GM19324 (cell line): ENCODE measurements around the gene FFAR3.
"Not testable (repeated sequence)": the region's sequence is repeated elsewhere in the genome, so short reads cannot be mapped to it uniquely, and the experiment has no call there.

Source experiments
- ATAC-seq: cut with Tn5 transposase; IDR thresholded peaks from one replicate; pipeline ENCODE4 v1.9.1; 2021; ENCODE audit warnings: mild to moderate bottlenecking, moderate library complexity; ENCODE audit not compliant: unreplicated experiment, low FRiP score

The FFAR3 gene

GRCh38 chr19:35370722-35371121 lies 12.5 kb downstream of the FFAR3 start, which contains the start of gene GPR42:
Gene GPR42, plus strand, starts transcription at chr19:35371068. Its CDS starts 292 bp downstream, at chr19:35371360.
- no peak for ATAC-seq

DNA sequence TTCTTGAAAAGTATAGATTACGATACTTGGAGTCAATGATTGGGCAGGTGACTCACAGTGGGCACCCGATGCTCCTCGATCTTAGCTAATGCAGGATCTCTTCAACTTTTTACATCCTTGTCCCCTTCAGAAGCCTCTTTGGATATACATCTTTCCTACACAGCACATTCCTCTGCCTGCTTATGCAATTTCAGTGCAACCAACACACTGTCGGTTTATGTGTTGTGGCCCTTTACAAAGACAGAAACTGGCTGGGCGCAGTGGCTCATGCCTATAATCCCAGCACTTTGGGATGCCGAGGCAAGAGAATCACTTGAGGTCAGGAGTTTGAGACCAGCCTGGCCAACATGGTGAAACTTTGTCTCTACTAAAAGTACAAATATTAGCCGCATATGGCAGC lies 15.2 kb downstream of the FFAR3 start:
- ATAC-seq, result no peak

DNA sequence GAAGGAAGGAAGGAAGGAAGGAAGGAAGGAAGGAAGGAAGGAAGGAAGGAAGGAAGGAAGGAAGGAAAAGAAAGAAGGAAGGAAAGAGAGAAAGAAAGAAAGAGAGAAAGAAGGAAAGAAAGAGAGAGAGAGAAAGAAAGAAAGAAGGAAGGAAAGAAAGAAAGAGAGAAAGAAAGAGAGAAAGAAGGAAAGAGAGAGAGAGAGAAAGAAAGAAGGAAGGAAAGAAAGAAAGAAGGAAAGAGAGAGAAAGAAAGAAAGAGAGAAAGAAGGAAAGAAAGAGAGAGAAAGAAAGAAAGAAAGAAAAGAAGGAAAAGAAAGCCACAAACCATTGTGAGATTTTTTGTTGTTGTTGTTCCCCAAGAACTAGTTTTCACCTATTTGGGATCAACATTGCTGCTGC lies 15.8 kb downstream of the FFAR3 start:
- ATAC-seq, result not testable (repeated sequence)

DNA sequence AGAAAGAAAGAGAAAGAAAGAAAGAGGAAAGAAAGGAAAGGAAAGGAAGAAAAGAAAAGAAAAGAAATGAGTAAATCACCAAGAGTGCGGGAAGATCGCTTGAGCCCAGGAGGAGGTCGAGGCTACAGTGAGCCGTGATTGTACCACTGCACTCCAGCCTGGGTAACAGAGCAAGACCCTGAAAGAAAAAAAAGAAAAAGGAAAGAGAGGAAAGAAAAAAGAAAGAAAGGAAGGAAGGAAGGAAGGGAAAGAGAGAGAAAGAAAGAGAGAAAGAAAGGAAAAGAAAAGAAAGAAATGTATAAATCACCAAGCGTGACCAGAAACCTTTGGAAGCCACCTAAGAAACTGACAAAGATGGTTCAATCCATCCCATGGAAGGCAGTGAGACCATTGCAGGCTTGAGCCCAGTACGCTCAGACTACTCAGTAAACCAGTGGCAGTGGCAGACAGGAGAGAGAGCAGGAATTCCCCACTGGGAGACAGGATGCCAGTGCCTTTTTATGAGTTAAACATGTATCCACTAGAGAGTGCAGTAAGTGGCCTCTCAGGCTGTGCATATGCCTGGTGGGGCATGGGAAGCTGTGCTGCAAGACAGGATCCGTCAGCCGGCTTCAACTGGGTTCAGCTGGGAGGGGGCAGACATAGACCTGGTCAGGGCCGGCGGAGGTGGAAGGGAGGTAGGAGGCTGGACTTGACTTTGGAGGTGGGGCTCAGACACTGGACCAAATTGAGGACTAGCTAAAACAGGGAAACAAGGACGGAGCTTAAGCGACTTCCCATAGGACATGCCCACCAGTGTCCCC lies 17.4 kb downstream of the FFAR3 start:
- ATAC-seq, result no peak

- ATAC-seq, result no peak
Observed at GRCh38 chr19:35377656-35378055, 19.4 kb downstream of the FFAR3 start.

- no peak for ATAC-seq
Observed at GRCh38 chr19:35378356-35378755, 20.1 kb downstream of the FFAR3 start.

DNA sequence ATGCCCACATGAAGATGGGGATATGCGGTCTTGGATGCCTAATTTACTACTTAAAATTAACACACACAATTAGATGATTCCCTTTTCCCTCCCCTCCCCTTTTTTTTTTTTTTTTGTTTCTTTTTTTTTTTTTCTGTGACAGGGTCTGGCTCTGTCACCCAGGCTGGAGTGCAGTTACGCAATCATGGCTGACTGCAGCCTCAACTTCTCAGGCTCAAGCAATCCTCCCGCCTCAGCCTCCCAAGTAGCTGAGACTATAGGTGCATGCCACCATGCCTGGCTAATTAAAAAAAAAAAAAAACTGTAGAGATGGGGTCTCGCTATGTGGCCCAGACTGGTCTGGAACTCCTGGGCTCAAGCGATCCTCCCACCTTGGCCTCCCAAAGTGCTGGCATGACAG lies 21.3 kb downstream of the FFAR3 start:
- not testable (repeated sequence) for ATAC-seq

DNA sequence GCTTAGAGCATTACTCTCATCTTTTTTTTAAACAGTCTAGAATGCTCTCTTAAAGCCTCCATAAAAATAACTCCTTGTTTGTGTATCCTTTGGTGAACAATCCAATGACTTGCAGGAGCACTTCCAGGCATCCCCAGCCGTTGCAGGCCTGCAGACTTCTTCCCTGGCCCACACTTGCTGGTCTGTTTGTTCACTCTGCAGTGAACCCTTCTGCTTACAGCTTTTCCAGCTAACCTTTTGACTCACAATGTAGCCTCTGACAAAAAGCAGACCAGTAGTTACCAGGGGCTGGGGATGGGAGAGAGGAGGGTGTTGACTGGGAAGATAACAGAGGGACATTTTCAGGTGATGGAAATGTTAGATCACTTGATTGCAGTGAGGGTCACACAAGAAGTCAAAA lies 21.7 kb downstream of the FFAR3 start:
- ATAC-seq, result no peak

DNA sequence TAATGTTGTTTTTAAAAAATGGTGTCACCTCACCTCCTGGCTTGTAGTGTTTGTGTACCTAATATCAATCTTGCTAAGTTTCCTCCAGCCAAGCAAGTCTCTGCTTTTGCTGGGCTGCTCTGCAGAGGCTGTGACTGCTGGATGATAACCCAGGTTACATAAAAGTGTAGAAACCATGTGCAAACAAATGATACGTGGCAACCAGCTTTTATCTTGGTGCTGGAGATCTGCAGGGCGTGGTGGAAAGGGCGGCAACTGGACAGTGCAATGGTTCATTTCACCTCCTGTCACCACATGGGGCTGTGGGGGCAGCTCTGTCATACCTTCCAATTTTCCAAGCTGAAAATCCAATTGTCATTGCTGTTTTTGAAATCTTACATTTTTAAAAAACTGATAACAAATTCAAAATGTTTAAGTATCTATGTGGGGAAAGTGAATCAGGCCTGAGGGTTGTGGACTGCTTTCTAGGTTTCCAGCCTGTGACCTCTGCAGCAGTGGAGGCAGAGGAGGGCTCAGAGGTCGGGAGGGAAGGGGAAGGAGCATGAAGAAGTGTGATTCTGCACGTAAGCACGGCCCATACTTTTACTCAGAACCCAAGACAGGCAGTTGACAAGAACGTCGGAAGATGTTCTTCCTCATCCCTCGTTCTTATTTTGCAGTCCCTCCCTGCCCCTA lies 22.3 kb downstream of the FFAR3 start:
- ATAC-seq, result no peak

DNA sequence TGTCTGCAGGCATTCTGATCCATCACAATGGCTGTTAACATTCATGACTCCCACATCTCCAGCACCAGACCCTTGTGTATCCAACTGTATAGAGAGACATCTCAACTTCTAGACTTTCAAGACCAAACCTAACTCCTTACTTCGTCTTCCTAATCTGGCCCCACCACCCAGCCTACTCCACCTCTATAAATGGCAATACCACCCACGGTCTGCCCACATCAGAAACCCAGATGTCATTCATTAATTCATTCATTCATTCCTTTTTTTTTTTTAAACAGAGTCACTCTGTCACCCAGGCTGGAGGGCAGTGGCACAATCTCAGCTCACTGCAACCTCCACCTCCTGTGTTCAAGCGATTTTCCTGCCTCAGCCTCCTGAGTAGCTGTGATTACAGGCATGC lies 23.1 kb downstream of the FFAR3 start:
- ATAC-seq, result no peak

- ATAC-seq, result no peak
Observed at GRCh38 chr19:35381926-35382325, 23.7 kb downstream of the FFAR3 start.

- no peak for ATAC-seq
Observed at GRCh38 chr19:35383536-35383935, 25.3 kb downstream of the FFAR3 start.

DNA sequence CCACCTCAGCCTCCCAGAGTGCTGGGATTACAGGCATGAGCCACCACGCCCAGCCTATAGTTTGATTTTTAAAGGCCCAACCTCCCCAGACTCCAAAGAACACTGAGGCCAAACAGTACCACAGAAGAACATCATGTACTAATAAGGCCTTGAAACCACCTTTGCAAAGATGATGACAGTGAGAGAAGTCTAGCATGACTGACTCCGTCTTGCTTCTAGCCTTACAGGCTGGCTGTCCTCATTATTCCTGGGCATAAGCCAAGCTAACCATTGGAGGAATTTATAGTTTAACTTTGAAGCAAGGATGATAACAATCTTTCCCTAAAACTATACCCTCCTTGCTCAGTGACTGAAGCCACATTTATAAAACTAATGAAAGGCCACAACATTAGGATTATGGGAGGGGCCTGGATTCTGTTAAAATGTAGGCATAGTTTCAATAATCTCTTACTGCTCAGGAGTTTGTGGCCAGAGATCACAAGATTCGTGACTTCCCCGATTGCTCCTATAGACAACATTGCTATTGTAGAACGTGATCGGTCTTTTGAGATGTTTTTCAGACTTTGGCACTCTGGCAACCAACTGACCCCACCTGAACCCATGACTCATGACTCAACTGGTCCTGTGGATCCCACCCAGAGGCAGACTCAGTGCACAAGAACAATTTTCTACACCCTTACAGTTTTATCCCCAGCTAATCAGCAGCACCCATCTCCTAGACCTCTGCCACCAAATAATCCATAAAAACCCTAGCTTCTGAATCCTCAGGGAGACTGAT lies 30.2 kb downstream of the FFAR3 start:
- no peak for ATAC-seq

GRCh38 chr19:35389192-35389861 lies 31.1 kb downstream of the FFAR3 start:
- no peak for ATAC-seq

GRCh38 chr19:35392742-35393715 lies 34.8 kb downstream of the FFAR3 start:
- no peak for ATAC-seq

- ATAC-seq, result no peak
Observed at GRCh38 chr19:35395382-35396199, 37.3 kb downstream of the FFAR3 start.

DNA sequence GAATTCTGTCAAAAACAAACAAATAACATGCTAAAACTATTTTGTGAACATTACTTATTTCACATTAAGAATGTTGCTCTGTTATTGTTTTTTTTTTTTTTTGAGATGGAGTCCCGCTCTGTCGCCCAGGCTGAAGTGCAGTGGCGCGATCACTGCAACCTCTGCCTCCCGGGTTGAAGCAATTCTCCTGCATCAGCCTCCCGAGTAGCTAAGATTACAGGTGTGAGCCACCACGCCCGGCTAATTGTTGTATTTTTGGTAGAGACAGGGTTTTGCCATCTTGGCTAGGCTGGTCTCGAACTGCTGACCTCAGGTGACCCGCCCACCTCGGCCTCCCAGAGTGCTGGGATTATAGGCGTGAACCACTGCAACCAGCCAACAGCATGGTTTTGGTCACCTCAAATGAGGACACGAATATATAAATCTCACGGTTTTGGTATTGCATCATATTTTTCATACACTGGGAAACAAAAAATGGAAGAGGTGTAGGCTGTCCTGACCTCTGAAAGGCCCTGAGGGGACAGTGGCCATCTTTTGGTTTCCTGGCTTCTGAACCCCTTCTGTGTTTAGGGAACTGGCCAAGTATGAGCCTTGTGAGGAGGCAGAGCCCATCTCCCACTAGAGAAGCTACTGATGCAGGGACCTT lies 38.1 kb downstream of the FFAR3 start:
- ATAC-seq, result no peak

GRCh38 chr19:35397064-35397463 lies 38.8 kb downstream of the FFAR3 start:
- no peak for ATAC-seq
